ENCODE results near the gene ZNF648.
A peak's percentile ranks its signal among the peaks of the same experiment; 100 is the strongest.
"Not testable (repeated sequence)": the region's sequence is repeated elsewhere in the genome, so short reads cannot be mapped to it uniquely, and the experiment has no call there.

The ZNF648 gene

GRCh38 chr1:182015360-182015759 lies 46.2 kb downstream of the ZNF648 start:
- H3K79me2 ChIP-seq (ENCODE audit: insufficient read depth, low read length), result no peaks in the 10 kb centered on the region
- H3K9me3 ChIP-seq (ENCODE audit: insufficient read depth, low read length, severe bottlenecking), result no peaks in the 10 kb centered on the region
- TF ChIP-seq CTCF (IDR thresholded peaks at IDR 0.05; ENCODE audit: borderline replicate concordance, extremely low read depth, low read length, poor library complexity, severe bottlenecking) (peak; percentile 41), EZH2 (IDR thresholded peaks at IDR 0.05; ENCODE audit: borderline replicate concordance, low read depth, low read length, severe bottlenecking) (no peak)
- H2AFZ ChIP-seq (ENCODE audit: low read depth, low read length), result no peak overlapping the region
- no peaks in the 10 kb centered on the region for H3K4me1 ChIP-seq (ENCODE audit: insufficient read depth, low read length)
- no peak overlapping the region for H3K4me2 ChIP-seq (ENCODE audit: insufficient read depth, low read length)
- ATAC-seq (ENCODE audit: insufficient read depth, low read depth) (no peak), DNase-seq (no peak)
- no peaks in the 10 kb centered on the region for H4K20me1 ChIP-seq (ENCODE audit: insufficient read depth, low read length)
- no peak overlapping the region for H3K4me3 ChIP-seq (ENCODE audit: low read depth in 1 of 2, low read length in 2 of 2)
- H3K9ac ChIP-seq (ENCODE audit: low read depth, low read length), result no peak overlapping the region
- H3K36me3 ChIP-seq (ENCODE audit: insufficient read depth, low read length), result no peaks in the 10 kb centered on the region
- H3K27ac ChIP-seq (ENCODE audit: low read length), result no peak overlapping the region
- no peaks in the 10 kb centered on the region for H3K27me3 ChIP-seq (ENCODE audit: insufficient read depth, low read length, poor library complexity)

- not testable (repeated sequence) for H3K79me2 ChIP-seq (ENCODE audit: insufficient read depth, low read length); H3K4me1 ChIP-seq (ENCODE audit: insufficient read depth, low read length); H3K9ac ChIP-seq (ENCODE audit: low read depth, low read length); H3K36me3 ChIP-seq (ENCODE audit: insufficient read depth, low read length); H3K27me3 ChIP-seq (ENCODE audit: insufficient read depth, low read length, poor library complexity); DNase-seq; H3K4me2 ChIP-seq (ENCODE audit: insufficient read depth, low read length); H3K9me3 ChIP-seq (ENCODE audit: insufficient read depth, low read length, severe bottlenecking); H4K20me1 ChIP-seq (ENCODE audit: insufficient read depth, low read length); H3K4me3 ChIP-seq (ENCODE audit: low read depth in 1 of 2, low read length in 2 of 2); ATAC-seq (ENCODE audit: insufficient read depth, low read depth); H2AFZ ChIP-seq (ENCODE audit: low read depth, low read length); H3K27ac ChIP-seq (ENCODE audit: low read length)
Measured at GRCh38 chr1:182010800-182011370, 50.6 kb downstream of the ZNF648 start.

GRCh38 chr1:182005398-182005797 lies 56.1 kb downstream of the ZNF648 start:
- H3K27me3 ChIP-seq (ENCODE audit: insufficient read depth, low read length, poor library complexity); H3K4me1 ChIP-seq (ENCODE audit: insufficient read depth, low read length); DNase-seq; H3K4me3 ChIP-seq (ENCODE audit: low read depth in 1 of 2, low read length in 2 of 2); H4K20me1 ChIP-seq (ENCODE audit: insufficient read depth, low read length); H3K9ac ChIP-seq (ENCODE audit: low read depth, low read length); H3K9me3 ChIP-seq (ENCODE audit: insufficient read depth, low read length, severe bottlenecking); H3K27ac ChIP-seq (ENCODE audit: low read length); ATAC-seq (ENCODE audit: insufficient read depth, low read depth); H3K4me2 ChIP-seq (ENCODE audit: insufficient read depth, low read length); H3K36me3 ChIP-seq (ENCODE audit: insufficient read depth, low read length); H2AFZ ChIP-seq (ENCODE audit: low read depth, low read length); H3K79me2 ChIP-seq (ENCODE audit: insufficient read depth, low read length): not testable (repeated sequence)

GRCh38 chr1:182004601-182005000 lies 56.9 kb downstream of the ZNF648 start:
- Histone ChIP-seq H3K4me1 (ENCODE audit: insufficient read depth, low read length) (no peaks in the 10 kb centered on the region), H3K36me3 (ENCODE audit: insufficient read depth, low read length) (no peaks in the 10 kb centered on the region), H3K9ac (ENCODE audit: low read depth, low read length) (no peak overlapping the region), H4K20me1 (ENCODE audit: insufficient read depth, low read length) (no peaks in the 10 kb centered on the region), H3K4me3 (ENCODE audit: low read depth in 1 of 2, low read length in 2 of 2) (no peak overlapping the region), H2AFZ (ENCODE audit: low read depth, low read length) (no peak overlapping the region), H3K4me2 (ENCODE audit: insufficient read depth, low read length) (no peak overlapping the region), H3K27ac (ENCODE audit: low read length) (no peak overlapping the region), H3K27me3 (ENCODE audit: insufficient read depth, low read length, poor library complexity) (peaks cover 3% of the 10 kb centered on the region), H3K9me3 (ENCODE audit: insufficient read depth, low read length, severe bottlenecking) (no peaks in the 10 kb centered on the region), H3K79me2 (ENCODE audit: insufficient read depth, low read length) (no peaks in the 10 kb centered on the region)
- ATAC-seq (ENCODE audit: insufficient read depth, low read depth) (no peak), DNase-seq (no peak)
- no peak for TF ChIP-seq CTCF (IDR thresholded peaks at IDR 0.05; ENCODE audit: borderline replicate concordance, extremely low read depth, low read length, poor library complexity, severe bottlenecking)
- no peak for TF ChIP-seq EZH2 (IDR thresholded peaks at IDR 0.05; ENCODE audit: borderline replicate concordance, low read depth, low read length, severe bottlenecking)
